ENCODE results near the gene MED31.

MED31 gene

DNA sequence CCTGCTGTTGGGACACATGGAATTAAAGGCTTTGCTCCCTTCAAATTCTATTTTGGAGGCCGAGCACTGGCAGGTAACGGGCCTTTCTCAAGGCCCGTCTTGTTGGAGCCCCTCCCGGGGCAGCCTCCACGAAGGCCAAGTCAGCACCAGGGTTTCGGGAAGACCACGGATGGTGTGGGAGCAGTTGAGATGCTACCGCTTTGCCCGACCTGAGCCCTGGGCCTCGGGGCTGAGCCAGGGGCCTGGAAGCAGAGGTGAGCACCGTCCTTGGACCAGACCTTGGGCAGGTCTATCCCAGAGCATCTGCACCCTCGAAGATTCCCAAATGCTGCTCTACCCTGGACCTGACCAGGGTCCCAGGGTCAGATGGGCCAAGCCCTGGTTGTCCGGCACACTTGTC is 23.2 kb upstream of the MED31 start:
- Histone ChIP-seq H2BK120ac (ENCODE audit: low read depth, low read length) (no peak overlapping the region), H3K23ac (ENCODE audit: low read length in 2 of 2) (no peak overlapping the region), H2AK5ac (ENCODE audit: low read length, severe bottlenecking) (no peak overlapping the region), H3K4ac (ENCODE audit: low read depth in 1 of 2, low read length in 2 of 2) (no peak overlapping the region), H3K79me1 (replicated peaks; ENCODE audit: low read length, poor library complexity, severe bottlenecking) (no peaks in the 10 kb centered on the region), H2BK12ac (ENCODE audit: low read length in 2 of 2) (no peak overlapping the region), H4K91ac (ENCODE audit: low read length) (no peak overlapping the region), H2AFZ (ENCODE audit: low read depth, low read length) (no peak overlapping the region), H3K4me3 (ENCODE audit: insufficient read depth in 1 of 2, low read depth in 1 of 2, low read length in 2 of 2) (no peak overlapping the region), H3K36me3 (ENCODE audit: control insufficient read depth in 1 of 2, insufficient read depth in 2 of 2, low read depth in 1 of 2, low read length in 2 of 2) (no peaks in the 10 kb centered on the region), H3K18ac (ENCODE audit: low read depth in 1 of 2, low read length in 2 of 2) (no peak overlapping the region), H3K14ac (ENCODE audit: low read length in 2 of 2) (no peak overlapping the region), H4K8ac (ENCODE audit: low read length) (no peak overlapping the region), H3K9me3 (ENCODE audit: control insufficient read depth, low read length) (no peaks in the 10 kb centered on the region), H3K27ac (ENCODE audit: low read length, poor library complexity, severe bottlenecking) (no peak overlapping the region), H3K27me3 (ENCODE audit: control insufficient read depth in 1 of 2, insufficient read depth in 1 of 2, low read length in 2 of 2) (peaks cover 28 to 55% of the 10 kb centered on the region in 2 experiments), H3K9ac (ENCODE audit: low read length) (no peak overlapping the region), H2BK15ac (ENCODE audit: low read depth, poor library complexity, severe bottlenecking) (no peak overlapping the region), H3K4me2 (ENCODE audit: low read length, poor library complexity, severe bottlenecking) (no peak overlapping the region), H2BK5ac (ENCODE audit: low read depth, low read length, poor library complexity, severe bottlenecking) (no peak overlapping the region), H3K4me1 (ENCODE audit: control insufficient read depth, insufficient read depth, low read depth, low read length) (peaks cover 1% of the 10 kb centered on the region)
- 89% methylated on average over 13 of the region's 13 CpGs for WGBS
- no peak for DNase-seq

DNA sequence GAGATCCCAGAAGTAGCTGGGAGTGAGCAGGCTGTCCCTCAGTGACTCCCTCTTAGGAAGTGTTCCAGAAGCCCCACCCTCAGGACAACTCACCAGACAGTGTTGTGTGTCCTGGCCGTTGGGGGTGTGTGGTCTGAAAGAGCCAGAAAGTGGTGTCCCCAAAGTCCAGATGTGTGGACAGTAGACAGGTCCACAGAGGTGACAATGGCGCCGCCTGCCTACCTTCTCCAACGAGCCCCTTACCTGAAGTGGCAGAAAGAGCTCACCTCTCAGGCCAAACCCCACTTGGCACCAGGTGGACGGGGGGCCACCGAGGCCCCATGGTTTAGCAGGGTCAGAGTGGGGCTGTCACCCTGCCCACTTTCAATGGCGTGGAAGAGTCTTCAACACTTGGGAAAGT is 20.0 kb upstream of the MED31 start:
- Histone ChIP-seq H2AFZ (ENCODE audit: low read depth, low read length) (no peak overlapping the region), H2AK5ac (ENCODE audit: low read length, severe bottlenecking) (no peak overlapping the region), H3K4me2 (ENCODE audit: low read length, poor library complexity, severe bottlenecking) (no peak overlapping the region), H3K4me1 (ENCODE audit: control insufficient read depth, insufficient read depth, low read depth, low read length) (peaks cover 1% of the 10 kb centered on the region), H3K9me3 (ENCODE audit: control insufficient read depth, low read length) (no peaks in the 10 kb centered on the region), H3K79me1 (replicated peaks; ENCODE audit: low read length, poor library complexity, severe bottlenecking) (no peaks in the 10 kb centered on the region), H3K14ac (ENCODE audit: low read length in 2 of 2) (no peak overlapping the region), H3K18ac (ENCODE audit: low read depth in 1 of 2, low read length in 2 of 2) (no peak overlapping the region), H2BK12ac (ENCODE audit: low read length in 2 of 2) (no peak overlapping the region), H3K4ac (ENCODE audit: low read depth in 1 of 2, low read length in 2 of 2) (no peak overlapping the region), H3K27ac (ENCODE audit: low read length, poor library complexity, severe bottlenecking) (no peak overlapping the region), H3K23ac (ENCODE audit: low read length in 2 of 2) (no peak overlapping the region), H4K91ac (ENCODE audit: low read length) (no peak overlapping the region), H4K8ac (ENCODE audit: low read length) (no peak overlapping the region), H3K36me3 (ENCODE audit: control insufficient read depth in 1 of 2, insufficient read depth in 2 of 2, low read depth in 1 of 2, low read length in 2 of 2) (no peaks in the 10 kb centered on the region), H2BK5ac (ENCODE audit: low read depth, low read length, poor library complexity, severe bottlenecking) (no peak overlapping the region), H3K4me3 (ENCODE audit: insufficient read depth in 1 of 2, low read depth in 1 of 2, low read length in 2 of 2) (no peak overlapping the region), H2BK15ac (ENCODE audit: low read depth, poor library complexity, severe bottlenecking) (no peak overlapping the region), H2BK120ac (ENCODE audit: low read depth, low read length) (no peak overlapping the region), H3K27me3 (ENCODE audit: control insufficient read depth in 1 of 2, insufficient read depth in 1 of 2, low read length in 2 of 2) (peaks cover 18 to 53% of the 10 kb centered on the region in 2 experiments), H3K9ac (ENCODE audit: low read length) (no peak overlapping the region)
- no peak for DNase-seq
- 81% methylated on average over 7 of the region's 7 CpGs for WGBS

DNA sequence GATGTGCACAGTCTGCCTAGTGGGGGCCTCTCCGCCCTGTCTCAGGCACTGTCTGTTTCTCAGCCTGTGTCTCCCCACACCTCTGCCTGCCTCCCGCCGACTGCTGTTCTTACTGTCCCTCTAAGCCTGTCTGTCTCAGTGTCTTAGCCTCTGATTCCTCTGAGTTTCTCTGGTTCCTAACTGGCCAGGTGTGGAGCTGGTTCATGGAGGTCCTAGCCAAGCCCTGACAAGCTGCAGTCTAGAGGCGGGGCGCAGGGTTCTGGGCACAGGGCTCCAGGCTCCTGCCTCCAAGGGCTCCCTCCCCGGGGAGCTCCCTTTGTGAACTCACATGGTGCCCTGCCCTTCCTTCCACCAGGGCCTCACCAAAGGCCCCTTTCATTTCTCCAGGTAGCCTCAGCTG is 19.6 kb upstream of the MED31 start:
- no peak overlapping the region for H2BK15ac ChIP-seq (ENCODE audit: low read depth, poor library complexity, severe bottlenecking)
- WGBS: 86% methylated on average over 6 of the region's 6 CpGs
- H2AK5ac ChIP-seq (ENCODE audit: low read length, severe bottlenecking): no peak overlapping the region
- H3K36me3 ChIP-seq (ENCODE audit: control insufficient read depth in 1 of 2, insufficient read depth in 2 of 2, low read depth in 1 of 2, low read length in 2 of 2): no peaks in the 10 kb centered on the region
- H4K91ac ChIP-seq (ENCODE audit: low read length): no peak overlapping the region
- no peak overlapping the region for H2BK5ac ChIP-seq (ENCODE audit: low read depth, low read length, poor library complexity, severe bottlenecking)
- H3K4me3 ChIP-seq (ENCODE audit: insufficient read depth in 1 of 2, low read depth in 1 of 2, low read length in 2 of 2): no peak overlapping the region
- H2BK12ac ChIP-seq (ENCODE audit: low read length in 2 of 2): no peak overlapping the region
- no peak overlapping the region for H2BK120ac ChIP-seq (ENCODE audit: low read depth, low read length)
- no peak overlapping the region for H4K8ac ChIP-seq (ENCODE audit: low read length)
- H3K18ac ChIP-seq (ENCODE audit: low read depth in 1 of 2, low read length in 2 of 2): no peak overlapping the region
- no peak overlapping the region for H3K9ac ChIP-seq (ENCODE audit: low read length)
- no peaks in the 10 kb centered on the region for H3K9me3 ChIP-seq (ENCODE audit: control insufficient read depth, low read length)
- peaks cover 3% of the 10 kb centered on the region for H3K4me1 ChIP-seq (ENCODE audit: control insufficient read depth, insufficient read depth, low read depth, low read length)
- no peaks in the 10 kb centered on the region for H3K79me1 ChIP-seq (replicated peaks; ENCODE audit: low read length, poor library complexity, severe bottlenecking)
- no peak overlapping the region for H3K27ac ChIP-seq (ENCODE audit: low read length, poor library complexity, severe bottlenecking)
- H2AFZ ChIP-seq (ENCODE audit: low read depth, low read length): no peak overlapping the region
- DNase-seq: no peak
- H3K4ac ChIP-seq (ENCODE audit: low read depth in 1 of 2, low read length in 2 of 2): no peak overlapping the region
- H3K27me3 ChIP-seq (ENCODE audit: control insufficient read depth in 1 of 2, insufficient read depth in 1 of 2, low read length in 2 of 2): peaks cover 16 to 48% of the 10 kb centered on the region in 2 experiments
- no peak overlapping the region for H3K14ac ChIP-seq (ENCODE audit: low read length in 2 of 2)
- H3K4me2 ChIP-seq (ENCODE audit: low read length, poor library complexity, severe bottlenecking): no peak overlapping the region
- H3K23ac ChIP-seq (ENCODE audit: low read length in 2 of 2): no peak overlapping the region

DNA sequence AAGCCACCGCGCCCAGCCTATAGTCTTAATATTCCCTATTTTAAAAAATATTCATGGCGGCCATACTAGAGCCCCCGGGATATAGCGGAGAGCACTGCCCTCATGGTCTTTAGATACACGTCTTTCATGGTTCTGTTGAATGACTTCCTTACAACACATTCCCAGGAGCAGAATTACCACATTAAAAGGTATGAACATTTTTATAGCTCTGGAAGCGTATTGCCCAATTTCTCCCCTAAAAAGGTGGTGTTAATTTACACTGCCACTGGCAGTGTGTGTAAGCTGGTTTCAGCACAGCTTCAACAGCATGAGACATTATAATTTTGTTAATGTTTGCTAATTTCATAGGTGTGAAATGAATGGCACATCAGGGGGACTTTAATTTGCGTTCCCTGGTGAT is 19.2 kb upstream of the MED31 start:
- Histone ChIP-seq H3K18ac (ENCODE audit: low read depth in 1 of 2, low read length in 2 of 2) (no peak overlapping the region), H2AFZ (ENCODE audit: low read depth, low read length) (no peak overlapping the region), H3K4me2 (ENCODE audit: low read length, poor library complexity, severe bottlenecking) (no peak overlapping the region), H2AK5ac (ENCODE audit: low read length, severe bottlenecking) (no peak overlapping the region), H2BK120ac (ENCODE audit: low read depth, low read length) (no peak overlapping the region), H3K9ac (ENCODE audit: low read length) (no peak overlapping the region), H3K4me3 (ENCODE audit: insufficient read depth in 1 of 2, low read depth in 1 of 2, low read length in 2 of 2) (no peak overlapping the region), H3K14ac (ENCODE audit: low read length in 2 of 2) (no peak overlapping the region), H3K4me1 (ENCODE audit: control insufficient read depth, insufficient read depth, low read depth, low read length) (peaks cover 3% of the 10 kb centered on the region), H4K8ac (ENCODE audit: low read length) (no peak overlapping the region), H2BK15ac (ENCODE audit: low read depth, poor library complexity, severe bottlenecking) (no peak overlapping the region), H4K91ac (ENCODE audit: low read length) (no peak overlapping the region), H3K27ac (ENCODE audit: low read length, poor library complexity, severe bottlenecking) (no peak overlapping the region), H2BK12ac (ENCODE audit: low read length in 2 of 2) (no peak overlapping the region), H3K27me3 (ENCODE audit: control insufficient read depth in 1 of 2, insufficient read depth in 1 of 2, low read length in 2 of 2) (peaks cover 16 to 44% of the 10 kb centered on the region in 2 experiments), H3K36me3 (ENCODE audit: control insufficient read depth in 1 of 2, insufficient read depth in 2 of 2, low read depth in 1 of 2, low read length in 2 of 2) (no peaks in the 10 kb centered on the region), H3K9me3 (ENCODE audit: control insufficient read depth, low read length) (no peaks in the 10 kb centered on the region), H3K4ac (ENCODE audit: low read depth in 1 of 2, low read length in 2 of 2) (no peak overlapping the region), H3K23ac (ENCODE audit: low read length in 2 of 2) (no peak overlapping the region), H2BK5ac (ENCODE audit: low read depth, low read length, poor library complexity, severe bottlenecking) (no peak overlapping the region), H3K79me1 (replicated peaks; ENCODE audit: low read length, poor library complexity, severe bottlenecking) (no peaks in the 10 kb centered on the region)
- DNase-seq: no peak
- WGBS: 94% methylated on average over 8 of the region's 8 CpGs
